Liver (tissue), 9 donors: ENCODE data around the gene ARHGAP33. TPM values are rescaled to one million over a fixed set of nuclear protein-coding genes. Genes with fewer than 3 reads are reported as not detected.
A peak's percentile ranks its signal among the peaks of the same experiment; 100 is the strongest.

Experiments used
- DNase-seq: peaks from one replicate; pipeline ENCODE4 v3.0.0-alpha.2; 2017; ENCODE audit warnings: low spot score
- H3K27ac ChIP-seq, 2 donors: one replicate each; pipeline ENCODE4 v1.7.0; 2013; ENCODE audit warnings: inconsistent platforms in 2 of 2, low read length in 2 of 2, control low read depth in 1 of 2, low read depth in 1 of 2, mild to moderate bottlenecking in 1 of 2
- H3K27me3 ChIP-seq, 4 donors: one replicate each; pipeline versions ENCODE4 v1.6.1 to v1.7.0; 2013; ENCODE audit warnings: low read length in 3 of 4, inconsistent platforms in 1 of 4, mild to moderate bottlenecking in 1 of 4, moderate library complexity in 1 of 4; ENCODE audit not compliant: control insufficient read depth in 4 of 4, insufficient read depth in 4 of 4
- H3K36me3 ChIP-seq, 4 donors: one replicate each; pipeline versions ENCODE4 v1.6.1 to v1.7.0; 2013; ENCODE audit warnings: low read length in 3 of 4, mild to moderate bottlenecking in 3 of 4, low read depth in 1 of 4, moderate library complexity in 1 of 4; ENCODE audit not compliant: control insufficient read depth in 4 of 4, insufficient read depth in 3 of 4
- H3K4me1 ChIP-seq, 4 donors: one replicate each; pipeline versions ENCODE4 v1.6.1 to v1.7.0; 2013; ENCODE audit warnings: low read length in 3 of 4, mild to moderate bottlenecking in 3 of 4, moderate library complexity in 1 of 4; ENCODE audit not compliant: control insufficient read depth in 4 of 4, insufficient read depth in 4 of 4
- H3K4me3 ChIP-seq, 3 donors: one replicate each; pipeline versions ENCODE4 v1.6.1 to v1.7.0; 2013; ENCODE audit warnings: low read length in 3 of 3, control low read depth in 1 of 3, low read depth in 1 of 3, mild to moderate bottlenecking in 1 of 3
- H3K9ac ChIP-seq, 2 donors: one replicate each; pipeline ENCODE4 v1.7.0; 2013; ENCODE audit warnings: low read length in 2 of 2, mild to moderate bottlenecking in 2 of 2, moderate library complexity in 2 of 2, control low read depth in 1 of 2, low read depth in 1 of 2
- H3K9me3 ChIP-seq, 4 donors: one replicate each; pipeline versions ENCODE4 v1.6.1 to v1.7.0; 2013; ENCODE audit warnings: low read length in 3 of 4; ENCODE audit not compliant: control insufficient read depth in 4 of 4
- ATF3 ChIP-seq: IDR thresholded peaks from 2 replicates; pipeline ENCODE4 v1.6.1; 2016; ENCODE audit warnings: antibody characterized with exemption
- EGR1 ChIP-seq, 2 donors: IDR thresholded peaks; 2 replicates each; pipeline ENCODE4 v1.6.1; 2016 to 2018; ENCODE audit warnings: antibody characterized with exemption in 2 of 2, low read depth in 2 of 2
- GABPA ChIP-seq, 2 donors: IDR thresholded peaks in 1 of 2; conservative IDR thresholded peaks in 1 of 2; 2 replicates each; pipeline ENCODE4 v1.6.1; 2016; ENCODE audit warnings: antibody characterized with exemption in 2 of 2, mild to moderate bottlenecking in 1 of 2, moderate library complexity in 1 of 2
- JUND ChIP-seq, 2 donors: IDR thresholded peaks; 2 replicates each; pipeline ENCODE4 v1.6.1; 2016; ENCODE audit warnings: antibody characterized with exemption in 2 of 2
- NR2F2 ChIP-seq: IDR thresholded peaks from 2 replicates; pipeline ENCODE4 v1.6.1; 2016; ENCODE audit warnings: antibody characterized with exemption
- RXRA ChIP-seq, 2 donors: IDR thresholded peaks; 2 replicates each; pipeline ENCODE4 v1.6.1; 2017 to 2018; ENCODE audit warnings: antibody characterized with exemption in 2 of 2, mild to moderate bottlenecking in 1 of 2
- TAF1 ChIP-seq: conservative IDR thresholded peaks from 2 replicates; pipeline ENCODE4 v1.6.1; 2016; ENCODE audit warnings: antibody characterized with exemption, mild to moderate bottlenecking
- WGBS: extraction: QIAGEN DNeasy Blood & Tissue Kit; methylation state at CpG from one replicate; pipeline ENCODE4 v1.1.7; 2013; 5-methylcytosine and 5-hydroxymethylcytosine counted together
- polyA plus RNA-seq, 2 donors: library from polyadenylated mRNA; stranded (reverse) in 1 of 2; unstranded in 1 of 2; fragments of 200-250 nt in 1 of 2; fragments of >200 nt in 1 of 2; fragmentation: Nextera tagmentation in 1 of 2; extraction: Ambion mirVana in 1 of 2; gene quantifications; one replicate each; pipeline versions ENCODE4 v1.2.1 to v1.2.3, GENCODE V29; 2013 to 2015
- total RNA-seq, 2 donors: library from RNA; depleted of rRNA; stranded (reverse); fragments of >200 nt; gene quantifications; one replicate each; pipeline ENCODE4 v1.2.3, GENCODE V29; 2014
- TF ChIP-seq, protein P1 (sequence below): fragments of 150-350 bp; IDR thresholded peaks from 2 replicates; pipeline ENCODE4 v1.5.1; 2017; ENCODE audit warnings: improper control_type of control experiment, low read depth, low read length; ENCODE audit not compliant: missing input control
- TF ChIP-seq, protein P2 (sequence below): IDR thresholded peaks from 2 replicates; pipeline ENCODE4 v1.6.1; 2016; ENCODE audit warnings: antibody characterized with exemption
- donor health status: healthy.
- donor health status: healthy.
- donor health status: healthy.
- donor health status: healthy.
- donor health status: healthy.

ARHGAP33 gene
- total and polyA plus RNA-seq, 4 donors = 0.85 to 10.1 (median 1.8) TPM

DNA sequence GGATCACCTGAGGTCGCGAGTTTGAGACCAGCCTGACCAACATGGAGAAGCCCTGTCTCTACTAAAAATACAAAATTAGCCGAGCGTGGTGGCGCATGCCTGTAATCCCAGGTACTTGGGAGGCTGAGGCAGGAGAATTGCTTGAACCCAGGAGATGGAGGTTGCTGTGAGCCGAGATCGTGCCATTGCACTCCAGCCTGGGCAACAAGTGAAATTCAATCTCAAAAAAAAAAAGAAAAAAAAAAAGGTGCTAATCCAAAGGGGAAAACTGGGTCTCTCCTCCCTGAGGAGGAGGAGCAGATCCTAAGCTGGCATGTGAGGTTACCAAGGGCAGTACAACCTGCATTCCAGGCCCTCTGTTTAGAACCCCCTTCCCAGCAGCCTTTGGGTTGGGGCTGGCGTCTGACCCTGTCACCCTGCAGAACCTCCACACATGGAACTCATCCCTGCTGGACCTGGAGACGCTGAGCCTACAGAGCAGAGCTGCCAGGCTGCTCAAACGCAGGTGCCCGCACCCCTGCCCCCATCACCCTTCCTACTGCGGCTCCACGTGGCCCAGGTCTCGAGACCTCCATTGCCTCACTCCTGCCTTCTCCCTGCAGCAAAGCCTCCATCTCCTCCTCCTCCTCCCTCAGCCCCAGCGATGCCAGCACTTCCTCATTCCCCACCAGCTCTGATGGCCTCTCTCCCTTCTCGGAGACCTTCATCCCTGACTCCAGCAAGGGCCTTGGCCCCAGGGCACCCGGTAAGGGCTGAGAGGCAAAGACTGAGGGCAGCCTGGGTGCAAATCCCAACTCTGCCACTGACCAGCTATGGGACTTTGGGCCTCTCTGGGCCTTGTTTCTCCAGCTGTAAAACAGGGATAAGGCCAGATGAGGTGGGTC lies 10.7 kb upstream of the ARHGAP33 start:
- TF ChIP-seq TAF1 = no peak
- no peak for DNase-seq
- WGBS = 96% methylated on average over 17 of the region's 17 CpGs

DNA sequence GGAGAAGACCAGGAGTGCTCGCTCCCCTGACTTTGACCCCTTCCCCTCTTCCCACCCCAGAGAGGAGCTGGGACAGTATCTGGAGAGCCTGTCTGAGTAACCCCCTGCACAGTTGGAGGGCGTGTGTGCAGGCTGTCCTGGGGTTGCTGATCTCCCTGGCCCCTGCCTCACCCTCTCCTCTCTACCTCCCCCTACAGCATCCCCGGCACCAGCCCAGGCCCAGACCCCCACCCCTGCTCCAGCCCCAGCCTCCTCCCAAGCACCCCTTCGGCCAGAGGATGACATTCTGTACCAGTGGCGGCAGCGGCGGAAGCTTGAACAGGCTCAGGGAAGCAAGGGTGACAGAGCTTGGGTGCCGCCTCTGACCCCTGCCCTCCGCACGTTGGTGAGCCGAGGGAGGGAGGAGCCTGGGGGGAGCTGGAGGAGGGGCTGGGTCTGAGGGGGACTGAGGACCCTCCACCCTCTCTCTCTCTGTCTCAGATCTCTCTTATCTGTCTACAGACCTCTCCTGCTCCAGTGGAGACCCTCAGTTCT lies 8.7 kb upstream of the ARHGAP33 start:
- H3K4me3 ChIP-seq = no peak overlapping the region
- TF ChIP-seq GABPA (IDR thresholded peaks at IDR 0.05 in 1 of 2, conservative IDR thresholded peaks at IDR 0.05 in 1 of 2) = no peak
- TF ChIP-seq, protein P1, sequence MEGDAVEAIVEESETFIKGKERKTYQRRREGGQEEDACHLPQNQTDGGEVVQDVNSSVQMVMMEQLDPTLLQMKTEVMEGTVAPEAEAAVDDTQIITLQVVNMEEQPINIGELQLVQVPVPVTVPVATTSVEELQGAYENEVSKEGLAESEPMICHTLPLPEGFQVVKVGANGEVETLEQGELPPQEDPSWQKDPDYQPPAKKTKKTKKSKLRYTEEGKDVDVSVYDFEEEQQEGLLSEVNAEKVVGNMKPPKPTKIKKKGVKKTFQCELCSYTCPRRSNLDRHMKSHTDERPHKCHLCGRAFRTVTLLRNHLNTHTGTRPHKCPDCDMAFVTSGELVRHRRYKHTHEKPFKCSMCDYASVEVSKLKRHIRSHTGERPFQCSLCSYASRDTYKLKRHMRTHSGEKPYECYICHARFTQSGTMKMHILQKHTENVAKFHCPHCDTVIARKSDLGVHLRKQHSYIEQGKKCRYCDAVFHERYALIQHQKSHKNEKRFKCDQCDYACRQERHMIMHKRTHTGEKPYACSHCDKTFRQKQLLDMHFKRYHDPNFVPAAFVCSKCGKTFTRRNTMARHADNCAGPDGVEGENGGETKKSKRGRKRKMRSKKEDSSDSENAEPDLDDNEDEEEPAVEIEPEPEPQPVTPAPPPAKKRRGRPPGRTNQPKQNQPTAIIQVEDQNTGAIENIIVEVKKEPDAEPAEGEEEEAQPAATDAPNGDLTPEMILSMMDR = no peak
- TF ChIP-seq JUND (IDR thresholded peaks at IDR 0.05) = no peak
- TF ChIP-seq, protein P2, sequence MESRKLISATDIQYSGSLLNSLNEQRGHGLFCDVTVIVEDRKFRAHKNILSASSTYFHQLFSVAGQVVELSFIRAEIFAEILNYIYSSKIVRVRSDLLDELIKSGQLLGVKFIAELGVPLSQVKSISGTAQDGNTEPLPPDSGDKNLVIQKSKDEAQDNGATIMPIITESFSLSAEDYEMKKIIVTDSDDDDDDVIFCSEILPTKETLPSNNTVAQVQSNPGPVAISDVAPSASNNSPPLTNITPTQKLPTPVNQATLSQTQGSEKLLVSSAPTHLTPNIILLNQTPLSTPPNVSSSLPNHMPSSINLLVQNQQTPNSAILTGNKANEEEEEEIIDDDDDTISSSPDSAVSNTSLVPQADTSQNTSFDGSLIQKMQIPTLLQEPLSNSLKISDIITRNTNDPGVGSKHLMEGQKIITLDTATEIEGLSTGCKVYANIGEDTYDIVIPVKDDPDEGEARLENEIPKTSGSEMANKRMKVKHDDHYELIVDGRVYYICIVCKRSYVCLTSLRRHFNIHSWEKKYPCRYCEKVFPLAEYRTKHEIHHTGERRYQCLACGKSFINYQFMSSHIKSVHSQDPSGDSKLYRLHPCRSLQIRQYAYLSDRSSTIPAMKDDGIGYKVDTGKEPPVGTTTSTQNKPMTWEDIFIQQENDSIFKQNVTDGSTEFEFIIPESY = no peak
- no peak for TF ChIP-seq RXRA (IDR thresholded peaks at IDR 0.05)
- peaks cover 4 to 8% (median 6%) of the 10 kb centered on the region in 4 donors for H3K36me3 ChIP-seq
- 91% methylated on average over 11 of the region's 11 CpGs for WGBS
- no peak overlapping the region for H3K27ac ChIP-seq
- H3K9ac ChIP-seq = no peak overlapping the region
- H3K9me3 ChIP-seq = no peaks in the 10 kb centered on the region
- DNase-seq = no peak
- H3K27me3 ChIP-seq = no peaks in the 10 kb centered on the region
- H3K4me1 ChIP-seq = no peaks in the 10 kb centered on the region

More for the DNA sequence above, 10.7 kb upstream of the ARHGAP33 start:
- Histone ChIP-seq H3K27me3 (no peaks in the 10 kb centered on the region), H3K27ac (no peak overlapping the region), H3K36me3 (peaks cover 4 to 8% (median 6%) of the 10 kb centered on the region in 4 donors), H3K9ac (no peak overlapping the region), H3K9me3 (no peaks in the 10 kb centered on the region), H3K4me3 (no peak overlapping the region), H3K4me1 (peaks cover 0 to 2% (median 0%) of the 10 kb centered on the region in 4 donors)

DNA sequence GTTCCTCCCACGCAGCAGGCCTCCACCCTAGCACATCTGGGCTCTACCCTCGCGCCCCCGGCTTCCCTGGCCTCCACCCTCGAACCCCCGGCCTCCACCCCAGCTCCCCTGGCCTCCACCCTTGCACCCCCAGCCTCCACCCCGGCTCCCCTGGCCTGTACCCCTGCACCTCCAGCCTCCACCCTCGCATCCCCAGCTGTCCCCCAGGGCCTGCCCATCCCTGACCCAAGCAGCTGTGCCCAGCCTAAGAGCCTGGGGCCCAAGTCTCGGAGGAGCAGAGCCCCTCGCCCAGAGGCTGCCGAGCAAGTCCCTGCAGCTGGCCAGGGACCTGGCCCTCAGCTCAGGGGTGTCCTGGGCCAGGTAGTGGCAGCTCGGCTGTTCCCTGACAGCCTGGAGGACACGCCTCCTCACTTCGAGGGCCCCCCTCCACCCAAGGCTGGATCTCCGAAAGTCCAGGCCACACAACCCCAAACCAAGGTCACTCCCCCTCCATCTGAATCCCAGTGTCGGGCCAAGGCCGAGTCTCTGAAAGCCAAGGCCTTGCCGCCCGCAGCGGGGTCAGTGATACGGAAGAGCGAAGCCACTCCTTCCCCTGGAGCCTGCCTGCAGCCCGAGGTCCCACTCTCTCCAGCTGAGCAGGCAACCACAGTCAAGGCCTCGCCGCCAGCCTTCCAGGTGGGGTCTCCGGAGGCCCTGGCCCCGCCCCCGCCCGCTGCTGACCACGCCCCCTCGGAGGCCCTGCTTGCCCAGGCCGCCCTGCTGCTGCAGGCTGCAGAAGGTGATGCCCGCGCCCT lies 7.9 kb upstream of the ARHGAP33 start:
- no peaks in the 10 kb centered on the region for H3K9me3 ChIP-seq
- TF ChIP-seq GABPA (IDR thresholded peaks at IDR 0.05 in 1 of 2, conservative IDR thresholded peaks at IDR 0.05 in 1 of 2) (no peak), EGR1 (IDR thresholded peaks at IDR 0.05; ENCODE audit: low read depth in 2 of 2) (no peak), RXRA (IDR thresholded peaks at IDR 0.05) (no peak), NR2F2 (no peak), ATF3 (no peak)
- TF ChIP-seq, protein P1 = no peak
- H3K27me3 ChIP-seq = no peaks in the 10 kb centered on the region
- no peak overlapping the region for H3K9ac ChIP-seq
- no peaks in the 10 kb centered on the region for H3K4me1 ChIP-seq
- WGBS = 83% methylated on average over 34 of the region's 34 CpGs
- DNase-seq = peak; percentile 55
- no peak overlapping the region for H3K27ac ChIP-seq
- H3K4me3 ChIP-seq = no peak overlapping the region
- H3K36me3 ChIP-seq = peaks cover 3 to 6% (median 5%) of the 10 kb centered on the region in 4 donors
